ENCODE data around the gene PER1.
"Not testable (repeated sequence)": the region's sequence is repeated elsewhere in the genome, so short reads cannot be mapped to it uniquely, and the experiment has no call there.

The PER1 gene

DNA sequence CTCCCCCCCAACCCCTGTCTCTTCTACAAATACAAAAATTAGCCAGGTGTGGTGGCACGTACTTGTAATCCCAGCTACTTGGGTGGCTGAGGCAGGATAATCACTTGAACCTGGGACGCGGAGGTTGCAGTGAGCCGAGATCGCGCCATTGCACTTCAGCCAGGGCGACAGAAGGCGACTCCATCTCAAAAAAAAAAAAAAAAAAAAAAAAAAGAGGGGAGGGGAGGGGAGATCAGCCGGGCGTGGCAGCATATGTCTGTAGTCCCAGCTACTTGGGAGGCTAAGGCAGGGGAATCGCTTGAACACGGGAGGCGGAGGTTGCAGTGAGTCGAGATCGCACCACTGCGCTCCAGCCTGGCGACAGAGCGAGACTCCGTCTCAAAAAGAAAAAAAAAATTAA, 18.0 kb upstream of the PER1 start:
- not testable (repeated sequence) for DNase-seq

DNA sequence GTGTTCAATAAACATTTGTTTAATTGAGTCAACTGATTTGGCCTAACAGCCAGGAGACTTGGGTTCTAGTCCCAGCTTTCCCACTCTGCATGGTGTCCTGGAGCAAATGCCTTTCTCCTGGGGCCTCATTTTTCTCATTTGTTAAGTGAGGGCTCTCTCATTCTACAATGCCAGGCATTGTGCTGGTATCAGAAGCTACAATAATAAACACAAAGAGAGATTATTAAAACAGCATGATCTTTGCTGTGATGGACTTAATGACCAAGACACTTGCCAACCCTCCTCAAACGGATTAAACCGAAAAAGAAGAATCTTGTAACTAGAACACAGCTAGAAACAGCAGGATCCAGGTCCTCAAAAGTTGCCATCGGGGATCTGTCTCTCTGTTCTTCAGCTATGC, 15.3 kb upstream of the PER1 start:
- DNase-seq: no peak

DNA sequence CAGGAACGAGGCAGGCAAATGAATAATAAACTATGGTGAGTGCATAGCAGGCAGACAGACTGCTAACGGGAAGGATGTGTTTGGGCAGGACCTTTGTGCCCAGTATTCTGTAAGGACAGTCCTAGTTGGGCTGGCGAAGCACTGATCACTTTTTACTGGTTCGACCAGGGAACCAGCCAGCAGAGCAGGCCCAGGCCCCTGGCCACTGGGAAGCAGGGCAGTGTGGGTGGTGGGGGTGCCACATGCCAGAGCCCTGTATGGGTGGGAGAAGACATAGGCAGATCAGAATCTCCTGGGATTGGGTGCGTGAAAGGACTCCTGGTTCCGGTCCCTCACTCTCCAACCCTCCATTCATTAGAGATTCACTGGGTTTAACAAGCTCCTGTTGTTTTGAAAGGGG, 14.5 kb upstream of the PER1 start:
- no peak for DNase-seq

DNA sequence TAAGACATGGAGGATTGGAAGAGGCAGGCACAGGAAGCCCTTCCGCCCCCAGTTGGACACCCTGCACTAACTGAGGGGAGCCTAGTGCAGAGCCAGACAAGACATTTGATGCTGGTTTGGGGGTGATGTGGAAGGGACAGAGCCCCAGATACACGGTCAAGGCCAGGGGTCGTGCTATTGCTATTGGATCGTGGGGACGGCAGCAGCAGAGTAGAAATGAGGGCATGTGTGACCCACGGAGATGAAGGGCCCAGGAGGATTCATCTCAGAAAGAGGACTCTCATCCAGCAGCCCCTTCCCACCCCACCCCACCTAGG, 12.6 kb upstream of the PER1 start:
- DNase-seq: no peak

DNA sequence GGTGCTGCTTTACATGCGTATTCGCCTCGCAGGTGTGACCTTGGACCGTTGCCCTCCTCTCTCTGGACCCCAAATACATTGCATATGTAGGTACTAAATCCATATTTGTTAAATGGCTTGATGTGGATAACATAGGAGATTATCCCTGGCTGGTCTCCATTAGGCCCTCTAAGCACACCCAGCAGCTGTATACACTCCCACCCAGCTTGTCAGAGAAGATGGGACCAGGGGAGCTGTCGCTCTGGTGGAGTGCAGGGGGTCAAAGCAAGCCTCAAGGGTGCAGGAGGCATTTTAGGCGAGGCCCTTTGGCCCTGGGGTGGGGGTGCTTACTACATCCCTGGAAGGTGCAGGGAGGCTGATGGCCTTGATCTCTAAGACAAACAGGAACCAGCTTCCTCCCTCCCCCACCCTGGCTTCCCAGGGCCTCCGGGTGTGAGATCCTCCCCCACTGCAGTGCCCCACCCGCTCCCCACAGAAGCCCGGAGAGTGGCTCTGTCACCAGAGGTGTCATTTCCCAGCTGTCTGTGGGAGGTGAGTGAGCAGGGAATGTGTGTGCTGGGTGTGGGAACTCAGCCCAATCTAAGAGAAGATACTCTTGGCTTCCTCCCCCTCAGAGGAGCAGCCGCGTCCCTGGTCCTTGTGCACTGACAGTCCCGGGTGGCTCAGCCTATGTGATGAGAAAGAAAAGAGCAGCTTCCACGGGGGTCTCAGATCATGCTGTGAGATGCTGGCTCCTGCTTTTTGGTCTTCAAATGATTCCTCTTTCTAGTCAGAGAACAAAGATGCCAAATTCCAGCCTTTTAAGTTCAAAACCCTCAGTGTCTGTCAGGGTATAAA, 12.0 kb upstream of the PER1 start:
- peak; percentile 77 to 82 for DNase-seq

DNA sequence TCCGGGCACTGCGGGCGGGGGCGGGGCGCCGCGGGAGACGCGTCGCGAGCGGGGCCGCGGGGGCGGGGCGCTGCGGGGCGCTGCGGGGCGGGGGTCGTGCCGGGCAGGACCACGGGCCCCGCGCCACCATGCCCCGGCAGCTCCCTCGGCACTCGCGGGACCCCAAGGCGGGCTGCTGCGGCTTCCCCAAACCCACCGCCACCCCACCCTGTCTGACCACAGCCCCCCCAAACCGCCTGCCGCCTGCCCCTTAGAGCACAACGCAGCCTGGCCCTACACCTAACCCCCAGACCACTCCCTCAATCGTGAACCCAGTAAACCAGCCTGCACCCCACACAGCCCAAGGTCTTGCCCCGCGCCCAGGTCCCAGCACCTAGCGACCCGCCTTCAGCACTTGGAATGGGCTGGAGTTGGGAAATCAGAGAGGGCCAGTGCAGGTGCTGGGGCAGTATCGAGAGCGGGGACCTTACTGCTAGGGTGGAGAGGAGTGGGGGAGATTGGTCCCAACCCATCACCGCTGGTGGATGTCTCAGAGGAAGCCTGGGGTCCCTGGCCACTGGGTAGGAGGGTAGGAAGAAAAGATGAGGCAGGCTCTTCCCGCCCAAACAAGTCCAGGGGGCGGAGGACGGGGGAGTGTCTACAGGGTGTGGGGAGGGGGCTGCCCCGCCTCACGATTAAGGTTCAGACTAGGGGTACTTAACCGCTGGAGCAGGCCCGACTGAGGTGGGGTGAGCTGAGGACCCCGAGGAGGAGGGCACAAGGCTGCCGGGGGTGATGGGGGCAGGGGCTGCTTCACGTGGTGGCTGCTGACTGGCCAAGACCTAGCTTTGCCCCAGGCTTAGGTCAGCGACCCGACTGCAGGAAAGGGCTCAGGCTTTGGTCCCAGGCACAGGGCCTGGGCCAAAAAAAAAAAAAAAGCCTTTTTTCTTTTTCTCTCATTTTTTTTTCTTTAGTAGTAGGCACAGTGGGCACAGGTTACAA, 11.1 kb upstream of the PER1 start:
- DNase-seq: peak in 1 of 2 donors; percentile 24

DNA sequence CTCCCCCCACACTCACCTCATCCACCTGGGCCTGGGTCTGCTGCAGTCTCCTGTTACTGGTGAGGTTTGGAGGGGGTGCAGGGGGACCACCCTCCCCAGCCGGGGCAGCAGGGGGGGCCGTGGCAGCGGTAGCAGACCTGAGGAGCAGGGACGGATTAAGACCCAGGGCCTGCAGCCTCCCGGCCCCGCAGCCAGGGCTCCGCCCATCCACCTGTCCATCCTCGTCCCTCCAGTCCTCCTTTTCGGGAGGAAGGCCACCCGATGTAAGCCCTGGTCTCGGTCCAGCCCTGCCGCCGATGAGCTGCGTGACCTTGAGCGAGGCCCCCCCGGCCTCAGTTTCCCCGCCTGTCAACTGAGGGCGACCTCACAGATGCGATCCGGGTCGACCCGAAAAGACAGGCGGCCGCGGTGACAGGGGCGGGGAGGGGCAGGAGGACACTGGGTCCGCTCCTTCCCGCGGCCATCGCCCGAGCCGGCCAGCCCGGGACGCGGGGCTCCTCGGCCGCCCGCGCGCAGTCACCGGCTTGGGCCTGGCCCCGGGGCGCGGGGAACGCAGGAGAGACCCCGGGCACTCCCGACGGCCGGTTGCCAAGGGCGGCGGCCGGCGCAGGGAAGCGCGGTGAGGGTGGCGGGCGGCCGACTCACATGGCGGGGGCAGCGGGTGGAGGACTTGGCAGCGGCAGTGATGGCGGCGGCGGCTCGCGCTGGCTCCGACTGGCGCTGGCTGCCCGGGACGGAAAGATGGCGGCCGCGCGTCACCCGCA, 10.2 kb upstream of the PER1 start, which contains the start of gene VAMP2:
TSS of gene VAMP2 (minus strand) at position 716 of the 764 bp plus-strand sequence. CDS start at position 647, 69 bp downstream.
- peak; percentile 83 for DNase-seq

DNA sequence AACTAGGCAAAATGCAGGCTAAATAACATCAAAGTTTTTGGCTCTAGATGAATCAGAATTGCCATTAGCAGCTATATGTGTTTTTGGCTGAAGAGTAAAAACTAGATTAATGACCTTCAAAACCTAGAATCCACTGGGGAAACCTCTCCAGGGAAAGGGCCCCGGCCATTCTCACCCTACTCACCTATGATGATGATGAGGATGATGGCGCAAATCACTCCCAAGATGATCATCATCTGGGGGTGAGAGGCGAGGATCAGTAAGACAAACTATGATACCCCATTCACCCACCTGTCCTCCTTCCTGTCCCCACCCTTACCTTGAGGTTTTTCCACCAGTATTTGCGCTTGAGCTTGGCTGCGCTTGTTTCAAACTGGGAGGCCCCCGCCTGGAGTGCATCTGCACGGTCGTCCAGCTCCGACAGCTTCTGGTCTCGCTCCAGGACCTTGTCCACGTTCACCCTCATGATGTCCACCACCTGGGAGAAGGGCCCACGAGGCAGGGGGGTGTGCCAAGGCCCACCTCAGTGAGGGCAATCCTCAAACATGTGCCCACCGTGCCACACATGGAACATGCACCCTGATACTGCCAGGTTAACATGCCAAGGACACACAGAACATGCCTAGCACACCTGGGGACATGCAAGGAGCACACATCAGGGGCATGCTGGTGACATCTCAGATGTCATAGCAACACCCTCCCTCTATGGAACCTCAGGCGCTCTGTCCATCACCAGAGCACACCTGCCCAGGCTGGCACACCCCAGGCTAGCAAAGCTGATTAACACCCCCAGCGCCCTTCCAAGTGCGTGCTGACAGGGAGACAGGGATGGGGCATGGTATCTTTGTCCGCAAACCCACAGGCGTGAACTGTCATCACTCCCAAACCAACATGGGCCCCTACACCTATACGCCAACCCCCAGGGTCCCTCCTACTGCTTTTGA, 9.4 kb upstream of the PER1 start:
- DNase-seq: peak in 1 of 2 donors; percentile 37

DNA sequence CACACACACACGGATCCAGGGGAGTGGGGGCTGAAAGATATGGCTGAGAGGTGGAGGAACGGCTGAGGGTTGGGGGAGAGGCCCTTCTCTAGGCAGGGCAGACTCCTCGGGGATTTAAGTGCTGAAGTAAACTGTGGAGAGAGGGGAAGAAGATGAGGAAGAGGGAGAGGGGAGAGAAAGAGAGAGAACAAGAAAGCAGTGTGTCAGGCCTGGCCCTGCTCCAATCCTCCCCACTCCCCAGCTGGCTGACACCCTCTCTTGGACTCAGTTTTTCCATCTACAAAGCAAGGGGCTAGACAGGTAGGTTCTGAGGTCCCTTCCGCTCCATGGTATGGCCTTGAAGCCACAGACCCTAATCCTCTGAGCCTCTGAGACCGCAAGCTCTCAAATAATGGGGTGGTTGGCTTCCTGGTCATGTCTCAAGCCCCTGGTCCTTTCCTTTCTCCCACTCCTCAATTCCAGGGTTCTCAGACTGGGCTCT, 8.6 kb upstream of the PER1 start:
- DNase-seq: peak in 1 of 2 donors; percentile 33

DNA sequence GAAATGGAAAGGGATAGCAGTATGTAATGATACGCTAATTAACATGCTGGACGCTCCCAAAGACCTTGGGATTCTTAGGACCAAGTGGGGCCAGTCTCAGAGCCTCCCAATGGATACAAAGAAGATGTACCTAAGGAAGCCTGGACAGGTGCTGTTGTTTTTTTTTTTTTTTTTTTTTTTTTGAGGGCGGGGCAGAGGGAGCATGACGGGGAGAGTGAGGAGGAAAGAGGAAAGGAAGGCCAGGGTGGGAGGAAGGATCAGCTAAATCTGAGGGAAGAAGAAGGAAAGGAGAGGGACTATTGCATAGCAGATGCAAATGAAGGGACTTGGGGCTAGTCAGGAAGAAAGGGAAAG, 8.0 kb upstream of the PER1 start:
- DNase-seq: no peak

- peak in 1 of 2 donors; percentile 13 for DNase-seq
Measured at GRCh38 chr17:8159459-8160223, 7.4 kb upstream of the PER1 start.

DNA sequence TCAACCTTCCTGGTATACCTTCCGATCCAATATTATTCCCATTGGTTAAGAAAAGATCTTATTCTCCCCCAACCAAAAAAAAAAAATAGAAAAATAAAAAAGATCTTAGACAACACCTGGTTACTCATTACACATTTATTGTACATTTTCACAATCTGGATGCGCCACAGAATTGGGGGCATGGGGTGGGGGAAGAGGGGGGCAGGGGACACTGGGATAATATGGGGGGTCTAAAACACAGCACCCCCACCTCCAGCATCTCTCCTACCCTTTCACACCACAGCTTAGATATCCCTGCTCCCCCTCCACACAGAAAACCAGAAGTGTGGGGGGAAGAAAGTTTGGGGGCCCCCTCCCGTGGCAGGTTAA, 6.8 kb upstream of the PER1 start:
- no peak for DNase-seq

DNA sequence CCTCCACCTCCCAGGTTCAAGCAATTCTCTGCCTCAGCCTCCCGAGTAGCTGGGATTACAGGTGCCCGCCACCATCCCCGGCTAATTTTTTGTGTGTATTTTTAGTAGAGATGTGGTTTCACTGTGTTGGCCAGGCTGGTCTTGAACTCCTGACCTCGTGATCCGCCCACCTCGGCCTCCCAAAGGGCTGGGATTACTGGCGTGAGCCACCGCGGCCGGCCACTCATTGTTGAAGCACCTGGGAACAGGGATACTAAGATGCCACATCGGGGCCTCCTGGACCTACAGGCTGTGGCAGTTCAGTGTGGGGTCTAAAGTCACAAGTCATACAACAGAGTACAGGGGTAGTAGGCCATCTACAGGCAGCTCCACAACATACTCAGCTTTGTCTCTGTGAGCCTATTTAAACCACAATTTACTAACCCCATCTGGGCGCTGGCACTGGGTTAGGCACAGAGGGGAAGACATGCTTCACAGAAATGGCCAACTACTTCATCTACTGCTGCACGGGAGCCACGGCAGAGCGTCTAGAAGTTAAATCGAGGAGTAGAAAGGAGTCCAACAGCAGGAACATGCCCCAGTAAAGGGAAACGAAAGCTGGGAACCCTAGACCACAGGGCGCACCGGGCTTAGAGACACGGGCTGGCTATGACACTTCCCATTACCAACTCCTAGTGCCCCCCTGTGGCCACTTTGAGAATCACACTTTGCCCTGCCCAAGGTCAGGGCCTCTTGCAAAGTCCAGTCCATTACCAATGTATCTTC, 6.2 kb upstream of the PER1 start:
- peak; percentile 91 for DNase-seq

DNA sequence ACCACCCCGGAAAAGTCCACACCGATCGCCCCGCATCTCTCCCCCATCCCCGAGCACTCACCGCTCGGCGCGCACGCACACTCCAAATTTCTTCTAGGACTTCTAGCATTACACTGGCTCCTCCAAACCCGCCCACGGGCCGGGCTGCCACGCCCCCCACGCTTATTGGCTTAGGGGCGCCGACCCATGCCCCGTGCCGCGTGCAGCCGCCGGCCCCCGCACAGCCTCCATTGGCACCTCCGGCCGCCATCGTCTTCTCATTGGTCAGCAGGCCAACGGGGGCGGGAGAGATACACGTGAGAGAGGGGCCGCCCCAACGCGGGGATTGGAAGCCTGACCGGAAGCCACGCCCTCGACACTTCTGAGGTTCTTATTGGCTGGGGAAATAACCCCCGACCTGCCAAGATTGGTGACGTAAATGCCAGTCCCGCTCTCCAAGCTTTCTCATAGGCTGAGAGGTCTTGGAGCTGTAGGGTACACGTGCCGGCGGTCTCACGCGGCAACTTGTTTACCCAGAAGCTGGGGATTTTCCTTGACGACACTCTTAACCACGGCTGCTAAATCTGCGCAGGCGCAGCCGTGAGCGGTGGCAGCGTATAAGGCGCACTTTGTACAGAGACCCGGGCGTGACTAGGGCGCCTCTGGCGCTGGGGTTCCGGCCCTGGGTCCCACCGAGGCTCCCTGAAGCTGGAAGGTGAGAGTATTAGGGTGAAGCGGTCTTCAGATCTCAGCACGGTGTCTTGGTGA, 4.2 kb upstream of the PER1 start:
- peak; percentile 100 for DNase-seq

- DNase-seq: no peak
Measured at GRCh38 chr17:8155996-8156245, 3.7 kb upstream of the PER1 start.

- peak in 1 of 2 donors; percentile 58 for DNase-seq
Measured at GRCh38 chr17:8155231-8155995, 3.2 kb upstream of the PER1 start.

DNA sequence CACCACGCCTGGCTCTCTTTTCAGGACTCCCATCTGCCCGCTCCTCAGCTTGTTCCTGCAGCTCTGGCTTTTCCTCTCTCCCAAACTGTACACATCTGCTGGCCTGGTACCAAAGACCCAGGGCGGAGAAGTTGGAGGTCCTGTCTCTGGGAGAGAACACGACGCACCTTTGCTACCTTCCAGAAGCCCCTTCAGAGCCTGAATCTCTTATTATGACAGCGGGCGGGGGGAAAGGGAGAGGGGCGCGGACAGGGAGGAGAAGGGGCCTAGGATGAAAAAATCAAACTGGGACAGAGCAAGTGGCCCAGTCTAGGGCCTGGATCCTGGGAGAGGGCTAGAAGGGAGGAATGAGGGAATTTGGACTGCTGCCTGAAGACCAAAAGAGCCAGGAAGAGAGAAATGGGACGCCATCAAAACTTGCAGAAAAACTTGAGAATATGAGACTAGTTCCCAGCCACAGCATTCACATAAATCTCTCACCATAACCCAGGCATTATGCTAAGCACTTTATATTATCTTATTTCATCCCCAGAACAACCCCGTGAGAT, 2.5 kb upstream of the PER1 start:
- DNase-seq: no peak

DNA sequence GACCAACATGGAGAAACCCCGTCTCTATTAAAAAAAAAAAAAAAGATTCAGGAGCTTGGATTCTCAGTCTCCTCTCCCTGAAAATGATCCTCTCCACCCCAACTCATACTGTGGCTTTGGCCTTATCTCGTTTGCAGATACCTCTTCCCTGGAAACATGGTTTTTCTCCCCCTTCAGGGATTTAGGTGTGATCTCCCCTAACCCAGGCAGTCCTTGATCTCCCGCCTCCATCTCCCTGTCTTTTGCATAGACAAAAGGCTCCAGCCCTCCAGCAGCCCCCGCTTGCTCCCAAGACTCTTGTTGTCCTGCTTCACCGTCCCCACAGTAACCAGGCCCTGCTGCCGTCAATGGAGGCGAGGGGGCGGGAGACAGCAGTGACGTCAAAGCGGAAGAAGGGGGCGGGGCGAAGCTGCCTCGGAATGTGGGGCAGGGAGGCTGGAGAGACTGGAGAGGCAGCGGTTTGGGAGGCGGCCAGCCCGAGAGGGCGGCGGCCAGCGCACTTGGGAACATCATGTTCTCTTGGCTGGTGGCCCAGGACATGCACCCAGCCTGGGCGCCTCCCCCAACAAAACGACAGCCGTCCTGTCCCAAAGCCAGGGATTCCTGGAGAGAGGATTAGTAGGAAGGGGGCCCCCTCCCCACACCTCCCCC, 1.9 kb upstream of the PER1 start:
- DNase-seq: peak; percentile 95

Data from CD4-positive, alpha-beta T cell treated with Interleukin-4 for 1 hour (primary cell).